Activated T-cell treated with anti-CD3 and anti-CD28 coated beads for 48 hours (primary cell): Measurements from ENCODE around the gene TLL2.

Experiments used
- DNase-seq: peaks from one replicate; pipeline ENCODE4 v3.0.0-alpha.2; 2020; ENCODE audit warnings: low read depth

TLL2 gene

GRCh38 chr10:96463562-96463961 is 50.2 kb downstream of the TLL2 start:
- DNase-seq: no peak

GRCh38 chr10:96462606-96463151 is 51.0 kb downstream of the TLL2 start:
- no peak for DNase-seq

GRCh38 chr10:96460316-96460715 is 53.4 kb downstream of the TLL2 start:
- DNase-seq: no peak

- DNase-seq: no peak
Observed at GRCh38 chr10:96457341-96457740, 56.4 kb downstream of the TLL2 start.

- DNase-seq: no peak
Observed at GRCh38 chr10:96456296-96456840, 57.4 kb downstream of the TLL2 start.

GRCh38 chr10:96453856-96454583 is 59.7 kb downstream of the TLL2 start:
- no peak for DNase-seq

- no peak for DNase-seq
Observed at GRCh38 chr10:96452494-96453153, 61.1 kb downstream of the TLL2 start.

GRCh38 chr10:96450529-96451207 is 63.1 kb downstream of the TLL2 start:
- no peak for DNase-seq

GRCh38 chr10:96448558-96448957 is 65.2 kb downstream of the TLL2 start:
- no peak for DNase-seq

- no peak for DNase-seq
Observed at GRCh38 chr10:96448021-96448457, 65.7 kb downstream of the TLL2 start.

GRCh38 chr10:96446966-96447596 is 66.6 kb downstream of the TLL2 start:
- DNase-seq: no peak

- DNase-seq: no peak
Observed at GRCh38 chr10:96441987-96442643, 71.6 kb downstream of the TLL2 start.

GRCh38 chr10:96441322-96441885 is 72.3 kb downstream of the TLL2 start:
- no peak for DNase-seq

GRCh38 chr10:96440361-96441292 is 73.1 kb downstream of the TLL2 start:
- DNase-seq: no peak

GRCh38 chr10:96439725-96440124 is 74.0 kb downstream of the TLL2 start:
- DNase-seq: no peak

GRCh38 chr10:96436035-96436434 is 77.7 kb downstream of the TLL2 start:
- no peak for DNase-seq

- no peak for DNase-seq
Observed at GRCh38 chr10:96431211-96431970, 82.3 kb downstream of the TLL2 start.

- no peak for DNase-seq
Observed at GRCh38 chr10:96427291-96427690, 86.4 kb downstream of the TLL2 start.

GRCh38 chr10:96422525-96422924 is 91.2 kb downstream of the TLL2 start:
- DNase-seq: no peak
